HepG2 (cell line): ENCODE measurements around the gene BCDIN3D. TPM values are rescaled to one million over a fixed set of nuclear protein-coding genes. Genes with fewer than 3 reads are reported as not detected.

Source experiments
- ARNT2 ChIP-seq: sonication (generic); formaldehyde crosslinking; IDR thresholded peaks from 2 replicates; pipeline ENCODE4 v1.8.0; 2022; ENCODE audit warnings: mild to moderate bottlenecking, low read depth, missing genetic modification reagents, moderate library complexity
- CHCHD3 ChIP-seq: sonication (generic); formaldehyde crosslinking; IDR thresholded peaks from 2 replicates; pipeline ENCODE4 v1.8.0; 2022; ENCODE audit warnings: mild to moderate bottlenecking, missing genetic modification reagents, moderate library complexity
- EEA1 ChIP-seq: sonication (generic); formaldehyde crosslinking; IDR thresholded peaks from 2 replicates; pipeline ENCODE4 v1.5.1; 2020; ENCODE audit warnings: mild to moderate bottlenecking, missing genetic modification reagents, borderline replicate concordance
- ELF3 ChIP-seq: IDR thresholded peaks from 2 replicates; pipeline ENCODE4 v1.6.1; 2016; ENCODE audit warnings: missing genetic modification reagents, missing compliant biosample characterization
- HMGXB4 ChIP-seq, 2 experiments: sonication (generic) in 1 of 2; formaldehyde crosslinking in 1 of 2; IDR thresholded peaks; 2 replicates each; pipeline versions ENCODE4 v1.4.0 to v1.6.1; 2018 to 2020; ENCODE audit warnings: missing genetic modification reagents in 2 of 2, borderline replicate concordance in 1 of 2, low read depth in 1 of 2, mild to moderate bottlenecking in 1 of 2, missing biosample characterization in 1 of 2
- KAT8 ChIP-seq: IDR thresholded peaks from 2 replicates; pipeline ENCODE4 v1.6.1; 2016; ENCODE audit warnings: missing genetic modification reagents, missing compliant biosample characterization
- MAFF ChIP-seq: IDR thresholded peaks from 2 replicates; pipeline ENCODE4 v1.6.1; 2011; ENCODE audit warnings: low read depth, low read length, improper control_type of control experiment
- NCOR1 ChIP-seq: fragments of 200-600 bp; sonication (generic); IDR thresholded peaks from 2 replicates; pipeline ENCODE4 v1.7.0; 2017; ENCODE audit warnings: antibody characterized with exemption, low read length, borderline replicate concordance
- NFYC ChIP-seq: IDR thresholded peaks from 2 replicates; pipeline ENCODE4 v1.6.1; 2016; ENCODE audit warnings: missing genetic modification reagents, missing compliant biosample characterization
- POLR2A ChIP-seq, 2 experiments: IDR thresholded peaks; 2 replicates each; pipeline ENCODE4 v1.6.1; 2011; ENCODE audit warnings: low read depth in 2 of 2, low read length in 2 of 2, mild to moderate bottlenecking in 1 of 2, moderate library complexity in 1 of 2; ENCODE audit not compliant: insufficient read depth in 1 of 2
- RARA ChIP-seq: IDR thresholded peaks from 2 replicates; pipeline ENCODE4 v1.6.1; 2016; ENCODE audit warnings: missing genetic modification reagents, missing compliant biosample characterization
- RXRA ChIP-seq: sonication (generic); formaldehyde crosslinking; IDR thresholded peaks from 2 replicates; pipeline ENCODE4 v1.5.1; 2020; ENCODE audit warnings: missing genetic modification reagents
- RXRB ChIP-seq: IDR thresholded peaks from 2 replicates; pipeline ENCODE4 v1.6.1; 2016; ENCODE audit warnings: borderline replicate concordance, missing genetic modification reagents, missing compliant biosample characterization
- WIZ ChIP-seq: sonication (generic); formaldehyde crosslinking; IDR thresholded peaks from 2 replicates; pipeline ENCODE4 v1.5.1; 2020; ENCODE audit warnings: mild to moderate bottlenecking, missing genetic modification reagents
- ZFY ChIP-seq: sonication (generic); formaldehyde crosslinking; IDR thresholded peaks from 2 replicates; pipeline ENCODE4 v1.4.0; 2020; ENCODE audit warnings: missing genetic modification reagents
- ZMYM3 ChIP-seq: sonication (generic); formaldehyde crosslinking; IDR thresholded peaks from 2 replicates; pipeline ENCODE4 v1.5.1; 2020; ENCODE audit warnings: mild to moderate bottlenecking, missing genetic modification reagents
- ZNF121 ChIP-seq: sonication (generic); formaldehyde crosslinking; IDR thresholded peaks from 2 replicates; pipeline ENCODE4 v1.5.0; 2020; ENCODE audit warnings: mild to moderate bottlenecking, missing genetic modification reagents
- ZNF331 ChIP-seq: sonication (generic); formaldehyde crosslinking; IDR thresholded peaks from 2 replicates; pipeline ENCODE4 v1.4.0; 2020; ENCODE audit warnings: missing genetic modification reagents
- ZNF350 ChIP-seq: sonication (generic); formaldehyde crosslinking; IDR thresholded peaks from 2 replicates; pipeline ENCODE4 v1.4.0; 2020; ENCODE audit warnings: mild to moderate bottlenecking, low read depth, missing genetic modification reagents, borderline replicate concordance
- polyA plus RNA-seq, 8 experiments: library from polyadenylated mRNA; depleted of rRNA in 3 of 8; stranded (reverse) in 7 of 8; unstranded in 1 of 8; fragments of >200 nt; fragmentation: Illumina TruSeq in 4 of 8; extraction: Trizol in 4 of 8; gene quantifications; 2 replicates each; pipeline versions ENCODE4 v1.2.1 to v1.2.3, GENCODE V29; 2011 to 2016; ENCODE audit warnings: low read depth in 4 of 8, missing spikeins in 1 of 8, mixed read lengths in 1 of 8; ENCODE audit not compliant: insufficient read depth in 1 of 8
- total RNA-seq, 5 experiments: library from RNA; depleted of rRNA; stranded (reverse); fragments of >200 nt; fragmentation: Illumina TruSeq; extraction: Trizol; gene quantifications; 2 replicates each; pipeline ENCODE4 v1.2.3, GENCODE V29; 2016; ENCODE audit warnings: low read depth in 1 of 5
- TF ChIP-seq, protein P1 (sequence below): sonication (generic); formaldehyde crosslinking; IDR thresholded peaks from 2 replicates; pipeline ENCODE4 v1.4.0; 2020; ENCODE audit warnings: missing genetic modification reagents, borderline replicate concordance
- TF ChIP-seq, protein P2 (sequence below): sonication (generic); formaldehyde crosslinking; IDR thresholded peaks from 2 replicates; pipeline ENCODE4 v1.5.0; 2020; ENCODE audit warnings: missing genetic modification reagents, mild to moderate bottlenecking, borderline replicate concordance

BCDIN3D gene
- total and polyA plus RNA-seq, 2 of the 13 experiments (the other 11 are each of a cell fraction or from before 2014, with no cell fraction given), result 2.2 to 2.5 TPM

DNA sequence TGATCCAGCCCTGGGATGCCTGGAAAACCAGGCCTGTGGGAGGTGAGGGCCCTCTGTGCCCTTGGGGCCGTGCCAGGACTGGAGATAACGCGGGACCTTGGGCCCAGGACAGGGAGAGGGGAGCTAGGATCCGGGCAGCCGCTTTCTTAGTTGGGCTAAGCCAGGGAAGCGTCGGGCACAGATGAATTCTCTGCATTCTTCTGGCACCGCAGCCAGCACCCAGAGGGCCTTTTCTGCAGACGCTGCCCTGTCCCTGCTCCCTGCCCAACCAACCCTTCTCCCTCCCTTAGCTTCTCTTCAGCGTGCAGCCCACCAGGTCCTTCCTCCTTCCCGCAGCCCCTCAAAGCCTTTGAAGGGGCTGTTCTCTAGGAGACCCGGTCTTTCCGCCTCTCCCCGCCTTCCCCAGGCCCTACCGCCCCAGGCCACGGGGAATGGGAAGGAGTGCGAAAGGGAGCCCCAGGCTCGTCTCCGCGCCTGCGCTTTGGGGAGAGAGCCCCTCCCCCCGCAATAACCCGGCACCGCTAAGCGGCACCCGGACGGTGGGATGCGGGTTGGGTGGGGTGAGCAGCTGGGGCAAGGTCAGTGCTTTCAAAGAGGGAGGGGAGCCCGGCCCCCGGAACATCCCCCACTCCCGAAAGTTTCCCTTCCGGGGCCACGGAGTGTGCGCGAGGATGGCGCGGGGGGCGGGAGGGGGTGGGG lies 15.4 kb downstream of the BCDIN3D start (continued):
- TF ChIP-seq HMGXB4 (CRISPR knock-in tag; IDR thresholded peaks at IDR 0.05; ENCODE audit: borderline replicate concordance in 1 of 2, low read depth in 1 of 2) (peak in 1 of 2 experiments; percentile 60; a peak in 2 of 4 replicates), KAT8 (CRISPR knock-in tag) (peak; percentile 63; the same call in 1 of the 2 replicates), ZFY (CRISPR knock-in tag) (peak; percentile 72), NFYC (CRISPR knock-in tag) (0 out of 2 replicates have a peak, but pooled peaks have one; percentile 7), ZMYM3 (CRISPR knock-in tag) (no peak), CHCHD3 (peak; percentile 36; the same call in 1 of the 2 replicates), MAFF (no peak), NCOR1 (no peak), ZNF121 (CRISPR knock-in tag) (peak; percentile 54; the same call in 1 of the 2 replicates), RXRB (CRISPR knock-in tag) (peak; percentile 19; the same call in 1 of the 2 replicates), RARA (CRISPR knock-in tag) (peak; percentile 49; the same call in 1 of the 2 replicates), EEA1 (0 out of 2 replicates have a peak, but pooled peaks have one; percentile 46), ZNF331 (CRISPR knock-in tag) (no peak; the same call in 1 of the 2 replicates), ZNF350 (CRISPR knock-in tag) (0 out of 2 replicates have a peak, but pooled peaks have one; percentile 48), ARNT2 (peak; percentile 48; the same call in 1 of the 2 replicates), RXRA (CRISPR knock-in tag) (no peak), ELF3 (no peak), POLR2A (IDR thresholded peaks at IDR 0.05; ENCODE audit: insufficient read depth in 1 of 2, low read depth in 2 of 2, low read length in 2 of 2) (peak; percentile 28 to 67; a peak in 2 of 4 replicates), WIZ (peak; percentile 44; the same call in 1 of the 2 replicates)
- TF ChIP-seq, protein P1, sequence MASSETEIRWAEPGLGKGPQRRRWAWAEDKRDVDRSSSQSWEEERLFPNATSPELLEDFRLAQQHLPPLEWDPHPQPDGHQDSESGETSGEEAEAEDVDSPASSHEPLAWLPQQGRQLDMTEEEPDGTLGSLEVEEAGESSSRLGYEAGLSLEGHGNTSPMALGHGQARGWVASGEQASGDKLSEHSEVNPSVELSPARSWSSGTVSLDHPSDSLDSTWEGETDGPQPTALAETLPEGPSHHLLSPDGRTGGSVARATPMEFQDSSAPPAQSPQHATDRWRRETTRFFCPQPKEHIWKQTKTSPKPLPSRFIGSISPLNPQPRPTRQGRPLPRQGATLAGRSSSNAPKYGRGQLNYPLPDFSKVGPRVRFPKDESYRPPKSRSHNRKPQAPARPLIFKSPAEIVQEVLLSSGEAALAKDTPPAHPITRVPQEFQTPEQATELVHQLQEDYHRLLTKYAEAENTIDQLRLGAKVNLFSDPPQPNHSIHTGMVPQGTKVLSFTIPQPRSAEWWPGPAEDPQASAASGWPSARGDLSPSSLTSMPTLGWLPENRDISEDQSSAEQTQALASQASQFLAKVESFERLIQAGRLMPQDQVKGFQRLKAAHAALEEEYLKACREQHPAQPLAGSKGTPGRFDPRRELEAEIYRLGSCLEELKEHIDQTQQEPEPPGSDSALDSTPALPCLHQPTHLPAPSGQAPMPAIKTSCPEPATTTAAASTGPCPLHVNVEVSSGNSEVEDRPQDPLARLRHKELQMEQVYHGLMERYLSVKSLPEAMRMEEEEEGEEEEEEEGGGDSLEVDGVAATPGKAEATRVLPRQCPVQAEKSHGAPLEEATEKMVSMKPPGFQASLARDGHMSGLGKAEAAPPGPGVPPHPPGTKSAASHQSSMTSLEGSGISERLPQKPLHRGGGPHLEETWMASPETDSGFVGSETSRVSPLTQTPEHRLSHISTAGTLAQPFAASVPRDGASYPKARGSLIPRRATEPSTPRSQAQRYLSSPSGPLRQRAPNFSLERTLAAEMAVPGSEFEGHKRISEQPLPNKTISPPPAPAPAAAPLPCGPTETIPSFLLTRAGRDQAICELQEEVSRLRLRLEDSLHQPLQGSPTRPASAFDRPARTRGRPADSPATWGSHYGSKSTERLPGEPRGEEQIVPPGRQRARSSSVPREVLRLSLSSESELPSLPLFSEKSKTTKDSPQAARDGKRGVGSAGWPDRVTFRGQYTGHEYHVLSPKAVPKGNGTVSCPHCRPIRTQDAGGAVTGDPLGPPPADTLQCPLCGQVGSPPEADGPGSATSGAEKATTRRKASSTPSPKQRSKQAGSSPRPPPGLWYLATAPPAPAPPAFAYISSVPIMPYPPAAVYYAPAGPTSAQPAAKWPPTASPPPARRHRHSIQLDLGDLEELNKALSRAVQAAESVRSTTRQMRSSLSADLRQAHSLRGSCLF (CRISPR knock-in tag), result no peak
- TF ChIP-seq, protein P2, sequence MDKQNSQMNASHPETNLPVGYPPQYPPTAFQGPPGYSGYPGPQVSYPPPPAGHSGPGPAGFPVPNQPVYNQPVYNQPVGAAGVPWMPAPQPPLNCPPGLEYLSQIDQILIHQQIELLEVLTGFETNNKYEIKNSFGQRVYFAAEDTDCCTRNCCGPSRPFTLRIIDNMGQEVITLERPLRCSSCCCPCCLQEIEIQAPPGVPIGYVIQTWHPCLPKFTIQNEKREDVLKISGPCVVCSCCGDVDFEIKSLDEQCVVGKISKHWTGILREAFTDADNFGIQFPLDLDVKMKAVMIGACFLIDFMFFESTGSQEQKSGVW (CRISPR knock-in tag), result no peak
